Astrocyte (in vitro differentiated cells and primary cell): ENCODE results near the gene PTPRK. TPM values are rescaled to one million over a fixed set of nuclear protein-coding genes. Genes with fewer than 3 reads are reported as not detected.

ENCODE experiments used
- DNase-seq: peaks from one replicate; pipeline ENCODE4 v3.0.0-alpha.2; 2010; ENCODE audit warnings: low read depth
- FAIRE-seq: peaks from 2 replicates; lab custom pipeline; 2011; peaks lifted over from hg19 to GRCh38; lab: Jason Lieb, UNC
- H2AFZ ChIP-seq: 2 replicates; pipeline ENCODE4 v1.6.0; 2012; ENCODE audit warnings: low read depth, low read length, inconsistent platforms
- H3K27ac ChIP-seq: 2 replicates; pipeline ENCODE4 v1.5.1; 2011; ENCODE audit warnings: low read depth, low read length, inconsistent platforms
- H3K27me3 ChIP-seq: 2 replicates; pipeline ENCODE4 v1.6.0; 2011; ENCODE audit warnings: low read length, inconsistent platforms; ENCODE audit not compliant: insufficient read depth
- H3K36me3 ChIP-seq: 2 replicates; pipeline ENCODE4 v1.5.1; 2011; ENCODE audit warnings: low read length, inconsistent platforms; ENCODE audit not compliant: insufficient read depth
- H3K4me1 ChIP-seq: 2 replicates; pipeline ENCODE4 v1.5.1; 2011; ENCODE audit warnings: low read length, inconsistent platforms; ENCODE audit not compliant: insufficient read depth
- H3K4me2 ChIP-seq: 2 replicates; pipeline ENCODE4 v1.6.0; 2012; ENCODE audit warnings: low read length, inconsistent platforms
- H3K4me3 ChIP-seq: 2 replicates; pipeline ENCODE4 v1.5.1; 2011; ENCODE audit warnings: low read depth, mild to moderate bottlenecking, low read length, inconsistent platforms; ENCODE audit not compliant: insufficient read depth
- H3K79me2 ChIP-seq: 2 replicates; pipeline ENCODE4 v1.6.0; 2012; ENCODE audit warnings: mild to moderate bottlenecking, low read length, inconsistent platforms; ENCODE audit not compliant: insufficient read depth
- H3K9ac ChIP-seq: 2 replicates; pipeline ENCODE4 v1.6.0; 2012; ENCODE audit warnings: mild to moderate bottlenecking, low read length, inconsistent platforms
- H3K9me3 ChIP-seq: 2 replicates; pipeline ENCODE4 v1.5.1; 2012; ENCODE audit warnings: low read depth, mild to moderate bottlenecking, low read length, inconsistent platforms; ENCODE audit not compliant: insufficient read depth
- H4K20me1 ChIP-seq: 2 replicates; pipeline ENCODE4 v1.6.0; 2012; ENCODE audit warnings: low read length, inconsistent platforms; ENCODE audit not compliant: insufficient read depth
- H3K27ac Mint-ChIP-seq: one replicate; pipeline ENCODE4 v1.8.0; 2021; ENCODE audit warnings: mild to moderate bottlenecking, mixed read lengths; ENCODE audit not compliant: unreplicated experiment
- H3K27me3 Mint-ChIP-seq: one replicate; pipeline ENCODE4 v1.8.0; 2021; ENCODE audit warnings: low read depth, mixed read lengths; ENCODE audit not compliant: unreplicated experiment
- H3K36me3 Mint-ChIP-seq: one replicate; pipeline ENCODE4 v1.8.0; 2021; ENCODE audit warnings: low read depth, mixed read lengths; ENCODE audit not compliant: unreplicated experiment
- H3K4me1 Mint-ChIP-seq: one replicate; pipeline ENCODE4 v1.8.0; 2021; ENCODE audit warnings: low read depth, mixed read lengths; ENCODE audit not compliant: unreplicated experiment
- H3K4me3 Mint-ChIP-seq: one replicate; pipeline ENCODE4 v1.8.0; 2021; ENCODE audit warnings: mild to moderate bottlenecking, moderate library complexity, mixed read lengths; ENCODE audit not compliant: unreplicated experiment
- H3K9me3 Mint-ChIP-seq: one replicate; pipeline ENCODE4 v1.8.0; 2021; ENCODE audit warnings: mild to moderate bottlenecking, mixed read lengths; ENCODE audit not compliant: unreplicated experiment
- EZH2 ChIP-seq: IDR thresholded peaks from 2 replicates; pipeline ENCODE4 v1.6.1; 2012; ENCODE audit warnings: mild to moderate bottlenecking, low read length, inconsistent platforms; ENCODE audit not compliant: insufficient read depth
- total RNA-seq: library from RNA; stranded (reverse); gene quantifications from 2 replicates; pipeline ENCODE4 v1.2.1, GENCODE V29; 2021
- TF ChIP-seq, protein P1 (sequence below): IDR thresholded peaks from 2 replicates; pipeline ENCODE4 v1.5.1; 2011; ENCODE audit warnings: low read depth, mild to moderate bottlenecking, inconsistent platforms, low read length, moderate library complexity; ENCODE audit not compliant: insufficient read depth

Gene PTPRK
- total RNA-seq, 1 donor from 2014 or later, result 159 TPM

DNA sequence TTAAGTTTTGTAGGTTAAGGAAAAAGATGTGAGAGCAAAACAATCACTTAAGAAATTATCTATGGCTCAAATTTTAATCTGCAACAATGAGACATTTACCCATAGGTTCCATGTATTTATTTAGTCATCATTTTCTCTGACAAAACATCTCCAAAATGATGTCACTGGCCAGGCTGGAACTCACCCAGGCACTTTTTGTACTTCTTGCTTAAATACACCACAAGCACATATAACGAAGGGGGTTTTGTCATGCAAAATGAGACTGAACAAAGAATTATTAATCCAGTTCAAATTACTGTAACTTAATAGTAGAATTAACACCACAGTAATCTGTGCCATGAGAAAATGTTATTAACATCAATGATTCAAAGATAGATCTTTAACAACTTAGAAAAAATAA is 200.5 kb downstream of the PTPRK start:
- H3K36me3 Mint-ChIP-seq, result peaks cover 3% of the 10 kb centered on the region
- Histone ChIP-seq H2AFZ (no peak overlapping the region), H4K20me1 (peaks cover 25% of the 10 kb centered on the region), H3K27me3 (no peaks in the 10 kb centered on the region), H3K9ac (no peak overlapping the region), H3K36me3 (no peaks in the 10 kb centered on the region), H3K79me2 (peaks cover 30% of the 10 kb centered on the region), H3K27ac (no peak overlapping the region), H3K9me3 (no peaks in the 10 kb centered on the region), H3K4me1 (no peaks in the 10 kb centered on the region), H3K4me3 (no peak overlapping the region), H3K4me2 (no peak overlapping the region)
- no peak overlapping the region for H3K27ac Mint-ChIP-seq
- peaks cover 8% of the 10 kb centered on the region for H3K4me1 Mint-ChIP-seq
- no peak overlapping the region for H3K4me3 Mint-ChIP-seq
- H3K9me3 Mint-ChIP-seq, result no peaks in the 10 kb centered on the region
- no peak for TF ChIP-seq EZH2
- TF ChIP-seq, protein P1, sequence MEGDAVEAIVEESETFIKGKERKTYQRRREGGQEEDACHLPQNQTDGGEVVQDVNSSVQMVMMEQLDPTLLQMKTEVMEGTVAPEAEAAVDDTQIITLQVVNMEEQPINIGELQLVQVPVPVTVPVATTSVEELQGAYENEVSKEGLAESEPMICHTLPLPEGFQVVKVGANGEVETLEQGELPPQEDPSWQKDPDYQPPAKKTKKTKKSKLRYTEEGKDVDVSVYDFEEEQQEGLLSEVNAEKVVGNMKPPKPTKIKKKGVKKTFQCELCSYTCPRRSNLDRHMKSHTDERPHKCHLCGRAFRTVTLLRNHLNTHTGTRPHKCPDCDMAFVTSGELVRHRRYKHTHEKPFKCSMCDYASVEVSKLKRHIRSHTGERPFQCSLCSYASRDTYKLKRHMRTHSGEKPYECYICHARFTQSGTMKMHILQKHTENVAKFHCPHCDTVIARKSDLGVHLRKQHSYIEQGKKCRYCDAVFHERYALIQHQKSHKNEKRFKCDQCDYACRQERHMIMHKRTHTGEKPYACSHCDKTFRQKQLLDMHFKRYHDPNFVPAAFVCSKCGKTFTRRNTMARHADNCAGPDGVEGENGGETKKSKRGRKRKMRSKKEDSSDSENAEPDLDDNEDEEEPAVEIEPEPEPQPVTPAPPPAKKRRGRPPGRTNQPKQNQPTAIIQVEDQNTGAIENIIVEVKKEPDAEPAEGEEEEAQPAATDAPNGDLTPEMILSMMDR, result no peak
- FAIRE-seq (no peak), DNase-seq (no peak)
- no peaks in the 10 kb centered on the region for H3K27me3 Mint-ChIP-seq

DNA sequence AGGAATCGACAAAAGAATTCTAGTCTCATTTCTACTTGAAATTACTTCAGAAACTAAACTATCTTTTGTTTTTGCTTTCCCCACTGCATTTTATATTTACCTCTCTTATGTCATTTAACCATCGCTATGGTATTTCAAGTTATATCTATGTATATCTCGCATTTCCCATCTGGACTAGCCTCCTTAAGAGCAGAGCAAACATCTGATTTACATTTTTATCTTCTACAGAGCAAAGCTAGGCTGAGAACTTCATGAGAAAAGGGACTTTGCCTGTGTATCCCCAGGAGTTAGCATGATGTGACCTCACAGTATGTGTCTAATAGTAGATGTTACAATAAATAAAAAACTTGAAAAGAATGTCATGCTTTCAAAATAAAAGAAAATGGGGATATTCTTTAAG is 201.2 kb downstream of the PTPRK start:
- peaks cover 8% of the 10 kb centered on the region for H3K4me1 Mint-ChIP-seq
- no peaks in the 10 kb centered on the region for H3K4me1 ChIP-seq
- H3K9ac ChIP-seq, result no peak overlapping the region
- H3K36me3 Mint-ChIP-seq, result peaks cover 3% of the 10 kb centered on the region
- H4K20me1 ChIP-seq, result peaks cover 20% of the 10 kb centered on the region
- FAIRE-seq (no peak), DNase-seq (no peak)
- no peak overlapping the region for H3K4me2 ChIP-seq
- no peaks in the 10 kb centered on the region for H3K9me3 ChIP-seq
- no peak overlapping the region for H3K27ac Mint-ChIP-seq
- H3K36me3 ChIP-seq, result no peaks in the 10 kb centered on the region
- H3K79me2 ChIP-seq, result peaks cover 26% of the 10 kb centered on the region
- no peaks in the 10 kb centered on the region for H3K27me3 ChIP-seq
- TF ChIP-seq EZH2, result no peak
- TF ChIP-seq, protein P1, result no peak
- H3K27me3 Mint-ChIP-seq, result no peaks in the 10 kb centered on the region
- H3K4me3 Mint-ChIP-seq, result no peak overlapping the region
- no peaks in the 10 kb centered on the region for H3K9me3 Mint-ChIP-seq
- no peak overlapping the region for H2AFZ ChIP-seq
- H3K4me3 ChIP-seq, result no peak overlapping the region
- H3K27ac ChIP-seq, result no peak overlapping the region

DNA sequence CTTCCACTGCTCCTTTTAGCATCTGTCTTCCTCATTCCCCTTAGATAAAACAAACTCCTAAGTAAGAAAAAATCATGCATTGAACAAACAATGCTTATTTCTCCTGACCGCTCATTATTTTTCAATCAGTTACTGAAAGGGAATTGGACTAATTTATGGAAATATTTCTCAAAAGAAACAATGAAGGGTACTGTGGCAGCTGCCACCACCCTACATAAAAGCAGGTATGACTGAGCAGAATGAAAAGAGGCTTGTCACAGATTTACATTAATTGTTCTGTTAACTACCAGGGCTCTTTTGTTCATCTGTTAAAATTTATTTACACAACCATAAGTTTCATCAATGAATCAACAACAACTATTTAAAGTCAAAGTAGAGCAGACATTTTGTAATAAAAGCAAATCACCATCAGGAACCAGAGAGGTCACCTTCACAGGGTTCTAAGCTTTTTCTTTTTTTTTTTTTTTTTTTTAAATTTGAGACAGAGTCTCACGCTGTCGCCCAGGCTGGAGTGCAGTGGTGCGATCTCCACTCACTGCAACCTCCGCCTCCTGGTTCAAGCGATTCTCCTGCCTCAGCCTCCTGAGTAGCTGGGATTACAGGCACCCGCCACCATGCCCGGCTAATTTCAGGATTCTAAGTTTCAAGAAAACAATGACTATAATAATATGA is 204.0 kb downstream of the PTPRK start:
- Mint-ChIP-seq H3K4me3 (no peak overlapping the region), H3K36me3 (peaks cover 5% of the 10 kb centered on the region), H3K4me1 (peaks cover 8% of the 10 kb centered on the region), H3K27me3 (no peaks in the 10 kb centered on the region), H3K27ac (no peak overlapping the region), H3K9me3 (no peaks in the 10 kb centered on the region)
- no peak overlapping the region for H2AFZ ChIP-seq
- FAIRE-seq (no peak), DNase-seq (no peak)
- H3K4me3 ChIP-seq, result no peak overlapping the region
- peaks cover 8% of the 10 kb centered on the region for H4K20me1 ChIP-seq
- no peaks in the 10 kb centered on the region for H3K9me3 ChIP-seq
- no peak overlapping the region for H3K9ac ChIP-seq
- TF ChIP-seq EZH2, result no peak
- TF ChIP-seq, protein P1, result no peak
- H3K79me2 ChIP-seq, result peaks cover 24% of the 10 kb centered on the region
- H3K27me3 ChIP-seq, result no peaks in the 10 kb centered on the region
- H3K4me1 ChIP-seq, result no peaks in the 10 kb centered on the region
- no peaks in the 10 kb centered on the region for H3K36me3 ChIP-seq
- H3K4me2 ChIP-seq, result no peak overlapping the region
- H3K27ac ChIP-seq, result no peak overlapping the region
